GM12875 (cell line): Measurements from ENCODE around the gene ARVCF.
A peak's percentile ranks its signal among the peaks of the same experiment; 100 is the strongest.

ENCODE experiments used
- H3K4me3 ChIP-seq: one replicate; pipeline ENCODE4 v1.5.1; 2011; ENCODE audit warnings: low read depth, low read length, control low read depth
- CTCF ChIP-seq: IDR thresholded peaks from 2 replicates; pipeline ENCODE4 v1.5.1; 2011; ENCODE audit warnings: low read depth, mild to moderate bottlenecking, control low read depth, inconsistent platforms, low read length, moderate library complexity, borderline replicate concordance; ENCODE audit not compliant: insufficient read depth

Gene ARVCF

GRCh38 chr22:19990188-19990587, 26.4 kb downstream of the ARVCF start:
- no peak for TF ChIP-seq CTCF
- no peak overlapping the region for H3K4me3 ChIP-seq

GRCh38 chr22:19989725-19990067, 26.9 kb downstream of the ARVCF start:
- TF ChIP-seq CTCF, result no peak
- H3K4me3 ChIP-seq, result no peak overlapping the region

GRCh38 chr22:19988965-19989724, 27.5 kb downstream of the ARVCF start:
- H3K4me3 ChIP-seq, result no peak overlapping the region
- no peak for TF ChIP-seq CTCF

GRCh38 chr22:19988331-19988808, 28.3 kb downstream of the ARVCF start:
- no peak overlapping the region for H3K4me3 ChIP-seq
- no peak for TF ChIP-seq CTCF

GRCh38 chr22:19987394-19988306, 29.0 kb downstream of the ARVCF start:
- no peak for TF ChIP-seq CTCF
- no peak overlapping the region for H3K4me3 ChIP-seq

- peak overlapping the region; percentile 55 for H3K4me3 ChIP-seq
- no peak for TF ChIP-seq CTCF
Measured at GRCh38 chr22:19986410-19987341, 29.9 kb downstream of the ARVCF start.
